Panc1 (cell line): ENCODE results near the gene HAUS6.

Source experiments
- POLR2AphosphoS5 ChIP-seq: IDR thresholded peaks from 2 replicates; pipeline ENCODE4 v1.6.1; 2012; ENCODE audit warnings: mild to moderate bottlenecking, low read depth, low read length, moderate library complexity
- TF ChIP-seq, protein P1 (sequence below): fragments of 450-650 bp; IDR thresholded peaks from 2 replicates; pipeline ENCODE4 v1.5.1; 2017; ENCODE audit warnings: mild to moderate bottlenecking
- TF ChIP-seq, protein P2 (sequence below), 2 experiments: IDR thresholded peaks; 2 replicates each; pipeline ENCODE4 v1.6.1; 2011 to 2012; ENCODE audit warnings: low read depth in 2 of 2, control low read depth in 1 of 2, low read length in 1 of 2, mild to moderate bottlenecking in 1 of 2, moderate library complexity in 1 of 2; ENCODE audit not compliant: insufficient read depth in 1 of 2

DNA sequence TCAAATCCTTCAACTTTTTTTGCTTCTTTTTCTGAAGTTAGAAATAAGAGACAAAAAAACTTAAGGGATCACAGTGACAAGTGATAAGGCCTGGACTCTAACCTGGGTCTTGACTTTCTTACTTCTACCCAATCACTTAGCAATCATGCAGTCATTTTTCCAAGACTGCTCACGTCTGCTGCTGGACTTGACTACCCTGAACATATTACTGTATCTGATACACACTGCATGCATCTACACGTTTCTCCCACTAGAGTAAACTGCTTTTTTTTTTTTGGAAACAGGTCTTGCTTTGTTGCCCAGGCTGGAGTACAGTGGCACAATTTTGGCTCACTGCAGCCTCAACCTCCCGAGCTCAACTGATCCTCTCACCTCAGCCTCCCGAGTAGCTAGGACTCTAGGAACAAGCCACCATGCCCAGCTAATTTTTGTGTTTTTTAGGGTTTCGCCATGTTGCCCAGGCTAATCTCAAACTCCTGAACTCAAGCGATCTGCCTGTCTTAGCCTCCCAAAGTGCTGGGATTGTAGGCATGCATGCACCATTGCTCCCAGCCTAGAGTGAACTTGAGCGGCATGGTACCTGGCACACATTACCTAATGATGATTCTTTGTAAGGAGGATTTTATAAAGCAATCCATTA lies 17.2 kb upstream of the HAUS6 start:
- TF ChIP-seq, protein P1, sequence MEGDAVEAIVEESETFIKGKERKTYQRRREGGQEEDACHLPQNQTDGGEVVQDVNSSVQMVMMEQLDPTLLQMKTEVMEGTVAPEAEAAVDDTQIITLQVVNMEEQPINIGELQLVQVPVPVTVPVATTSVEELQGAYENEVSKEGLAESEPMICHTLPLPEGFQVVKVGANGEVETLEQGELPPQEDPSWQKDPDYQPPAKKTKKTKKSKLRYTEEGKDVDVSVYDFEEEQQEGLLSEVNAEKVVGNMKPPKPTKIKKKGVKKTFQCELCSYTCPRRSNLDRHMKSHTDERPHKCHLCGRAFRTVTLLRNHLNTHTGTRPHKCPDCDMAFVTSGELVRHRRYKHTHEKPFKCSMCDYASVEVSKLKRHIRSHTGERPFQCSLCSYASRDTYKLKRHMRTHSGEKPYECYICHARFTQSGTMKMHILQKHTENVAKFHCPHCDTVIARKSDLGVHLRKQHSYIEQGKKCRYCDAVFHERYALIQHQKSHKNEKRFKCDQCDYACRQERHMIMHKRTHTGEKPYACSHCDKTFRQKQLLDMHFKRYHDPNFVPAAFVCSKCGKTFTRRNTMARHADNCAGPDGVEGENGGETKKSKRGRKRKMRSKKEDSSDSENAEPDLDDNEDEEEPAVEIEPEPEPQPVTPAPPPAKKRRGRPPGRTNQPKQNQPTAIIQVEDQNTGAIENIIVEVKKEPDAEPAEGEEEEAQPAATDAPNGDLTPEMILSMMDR, result no peak
- TF ChIP-seq, protein P2, sequence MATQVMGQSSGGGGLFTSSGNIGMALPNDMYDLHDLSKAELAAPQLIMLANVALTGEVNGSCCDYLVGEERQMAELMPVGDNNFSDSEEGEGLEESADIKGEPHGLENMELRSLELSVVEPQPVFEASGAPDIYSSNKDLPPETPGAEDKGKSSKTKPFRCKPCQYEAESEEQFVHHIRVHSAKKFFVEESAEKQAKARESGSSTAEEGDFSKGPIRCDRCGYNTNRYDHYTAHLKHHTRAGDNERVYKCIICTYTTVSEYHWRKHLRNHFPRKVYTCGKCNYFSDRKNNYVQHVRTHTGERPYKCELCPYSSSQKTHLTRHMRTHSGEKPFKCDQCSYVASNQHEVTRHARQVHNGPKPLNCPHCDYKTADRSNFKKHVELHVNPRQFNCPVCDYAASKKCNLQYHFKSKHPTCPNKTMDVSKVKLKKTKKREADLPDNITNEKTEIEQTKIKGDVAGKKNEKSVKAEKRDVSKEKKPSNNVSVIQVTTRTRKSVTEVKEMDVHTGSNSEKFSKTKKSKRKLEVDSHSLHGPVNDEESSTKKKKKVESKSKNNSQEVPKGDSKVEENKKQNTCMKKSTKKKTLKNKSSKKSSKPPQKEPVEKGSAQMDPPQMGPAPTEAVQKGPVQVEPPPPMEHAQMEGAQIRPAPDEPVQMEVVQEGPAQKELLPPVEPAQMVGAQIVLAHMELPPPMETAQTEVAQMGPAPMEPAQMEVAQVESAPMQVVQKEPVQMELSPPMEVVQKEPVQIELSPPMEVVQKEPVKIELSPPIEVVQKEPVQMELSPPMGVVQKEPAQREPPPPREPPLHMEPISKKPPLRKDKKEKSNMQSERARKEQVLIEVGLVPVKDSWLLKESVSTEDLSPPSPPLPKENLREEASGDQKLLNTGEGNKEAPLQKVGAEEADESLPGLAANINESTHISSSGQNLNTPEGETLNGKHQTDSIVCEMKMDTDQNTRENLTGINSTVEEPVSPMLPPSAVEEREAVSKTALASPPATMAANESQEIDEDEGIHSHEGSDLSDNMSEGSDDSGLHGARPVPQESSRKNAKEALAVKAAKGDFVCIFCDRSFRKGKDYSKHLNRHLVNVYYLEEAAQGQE (IDR thresholded peaks at IDR 0.05; ENCODE audit: insufficient read depth in 1 of 2, low read depth in 2 of 2, low read length in 1 of 2), result no peak
- TF ChIP-seq POLR2AphosphoS5, result no peak
